Hepatocyte (in vitro differentiated cells): ENCODE measurements around the gene DNASE1. TPM values are rescaled to one million over a fixed set of nuclear protein-coding genes. Genes with fewer than 3 reads are reported as not detected.

Experiments
- DNase-seq: peaks from one replicate; pipeline ENCODE4 v3.0.0-alpha.2; 2016; ENCODE audit warnings: low spot score
- H2AFZ ChIP-seq: fragments of 200-600 bp; sonication (generic); 2 replicates; pipeline ENCODE4 v1.6.0; 2016; ENCODE audit warnings: antibody characterized with exemption, mild to moderate bottlenecking
- H3K27ac ChIP-seq: fragments of 200-600 bp; sonication (generic); 2 replicates; pipeline ENCODE4 v1.5.1; 2016; ENCODE audit warnings: mild to moderate bottlenecking
- H3K27me3 ChIP-seq: fragments of 200-600 bp; sonication (generic); 2 replicates; pipeline ENCODE4 v1.6.1; 2016
- H3K36me3 ChIP-seq: fragments of 200-600 bp; sonication (generic); replicated peaks from 2 replicates; pipeline ENCODE4 v1.5.1; 2016; ENCODE audit warnings: low read depth; ENCODE audit not compliant: insufficient read depth
- H3K4me1 ChIP-seq: fragments of 200-600 bp; sonication (generic); 2 replicates; pipeline ENCODE4 v1.5.1; 2016; ENCODE audit warnings: mild to moderate bottlenecking, moderate library complexity; ENCODE audit not compliant: insufficient read depth
- H3K4me2 ChIP-seq: fragments of 200-600 bp; sonication (generic); 2 replicates; pipeline ENCODE4 v1.6.0; 2016
- H3K4me3 ChIP-seq: fragments of 200-600 bp; sonication (generic); 2 replicates; pipeline ENCODE4 v1.5.1; 2016; ENCODE audit warnings: mild to moderate bottlenecking
- H3K79me2 ChIP-seq: fragments of 200-600 bp; sonication (generic); 2 replicates; pipeline ENCODE4 v1.6.0; 2017; ENCODE audit warnings: mild to moderate bottlenecking
- H3K9me2 ChIP-seq: fragments of 200-600 bp; sonication (generic); replicated peaks from 2 replicates; pipeline ENCODE4 v1.6.0; 2017; ENCODE audit warnings: mild to moderate bottlenecking; ENCODE audit not compliant: insufficient read depth
- H3K9me3 ChIP-seq: fragments of 200-600 bp; sonication (generic); 2 replicates; pipeline ENCODE4 v1.5.1; 2016; ENCODE audit warnings: low read depth, mild to moderate bottlenecking
- H4K20me1 ChIP-seq: fragments of 200-600 bp; sonication (generic); 2 replicates; pipeline ENCODE4 v1.6.0; 2016; ENCODE audit warnings: mild to moderate bottlenecking; ENCODE audit not compliant: insufficient read depth, poor library complexity, severe bottlenecking
- CTCF ChIP-seq: fragments of 200-600 bp; sonication (generic); IDR thresholded peaks from 2 replicates; pipeline ENCODE4 v1.5.1; 2016; ENCODE audit warnings: antibody characterized with exemption, mild to moderate bottlenecking; ENCODE audit not compliant: poor library complexity
- EZH2 ChIP-seq: fragments of 200-600 bp; sonication (generic); IDR thresholded peaks from 2 replicates; pipeline ENCODE4 v1.6.1; 2016; ENCODE audit warnings: antibody characterized with exemption, mild to moderate bottlenecking, borderline replicate concordance
- EZH2phosphoT487 ChIP-seq: fragments of 200-600 bp; sonication (generic); IDR thresholded peaks from one replicate; pipeline ENCODE4 v1.6.1; 2018; ENCODE audit warnings: antibody characterized with exemption, mild to moderate bottlenecking, low read depth, moderate library complexity; ENCODE audit not compliant: unreplicated experiment, severe bottlenecking
- WGBS: methylation state at CpG from one replicate; pipeline ENCODE4 v1.1.6; 2016; ENCODE audit warnings: low lambda C conversion rate; ENCODE audit errors: missing lambda C conversion rate; 5-methylcytosine and 5-hydroxymethylcytosine counted together
- polyA plus RNA-seq: library from polyadenylated mRNA; unstranded; fragments of >200 nt; fragmentation: Nextera tagmentation; extraction: Ambion mirVana; gene quantifications from 2 replicates; pipeline ENCODE4 v1.2.1, GENCODE V29; 2016
- total RNA-seq: library from RNA; depleted of rRNA; stranded (reverse); fragments of >200 nt; gene quantifications from 2 replicates; pipeline ENCODE4 v1.2.3, GENCODE V29; 2014

DNASE1 gene
- total and polyA plus RNA-seq, 2 experiments from 2014 or later = 284 to 337 TPM

DNA sequence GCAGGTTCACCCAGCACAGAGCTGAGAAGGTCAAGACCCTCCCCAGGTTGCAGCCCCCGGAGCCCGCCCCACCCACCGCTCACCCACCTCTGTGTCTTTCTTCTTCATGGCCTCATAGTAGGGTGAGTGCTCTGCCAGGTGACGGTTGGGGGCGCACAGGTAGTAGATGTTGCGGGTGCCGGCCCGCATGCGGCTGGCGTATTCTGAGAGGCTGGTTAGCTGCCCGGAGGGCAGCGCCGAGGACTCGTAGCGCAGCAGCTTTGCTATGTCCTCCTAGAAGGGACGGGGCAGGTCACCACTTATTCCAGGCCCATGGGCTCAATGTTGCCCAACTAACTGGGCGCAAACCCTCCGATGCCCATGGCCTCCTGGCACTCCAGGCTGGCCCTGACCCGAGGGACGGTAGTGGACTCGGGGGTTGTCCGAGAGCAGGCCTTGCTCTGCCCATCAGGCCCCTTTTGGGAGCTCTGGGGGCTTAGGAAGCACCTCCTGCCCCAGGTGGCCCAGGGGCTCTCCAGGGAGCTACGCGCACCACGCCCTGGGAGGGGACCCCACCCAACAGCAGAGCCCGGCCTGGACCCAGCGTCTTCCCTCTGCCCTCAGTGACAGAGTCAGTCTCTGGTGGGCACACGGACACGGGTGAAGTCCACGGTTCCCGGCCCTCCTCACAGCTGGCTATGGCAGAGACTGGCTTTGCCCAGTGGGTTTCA, 9.9 kb downstream of the DNASE1 start:
- H3K27me3 ChIP-seq = no peaks in the 10 kb centered on the region
- H4K20me1 ChIP-seq = no peaks in the 10 kb centered on the region
- H3K4me3 ChIP-seq = no peak overlapping the region
- H3K36me3 ChIP-seq = no peaks in the 10 kb centered on the region
- no peak for DNase-seq
- H2AFZ ChIP-seq = no peak overlapping the region
- no peak overlapping the region for H3K4me2 ChIP-seq
- no peaks in the 10 kb centered on the region for H3K9me2 ChIP-seq
- H3K27ac ChIP-seq = no peak overlapping the region
- no peaks in the 10 kb centered on the region for H3K9me3 ChIP-seq
- TF ChIP-seq EZH2phosphoT487 = no peak
- no peak for TF ChIP-seq CTCF
- TF ChIP-seq EZH2 = no peak
- no peaks in the 10 kb centered on the region for H3K79me2 ChIP-seq
- H3K4me1 ChIP-seq = no peaks in the 10 kb centered on the region
- WGBS = 98% methylated on average over 31 of the region's 31 CpGs

GRCh38 chr16:3665508-3665907, 11.0 kb downstream of the DNASE1 start:
- no peak for DNase-seq
- H3K36me3 ChIP-seq = no peaks in the 10 kb centered on the region
- H3K4me3 ChIP-seq = no peak overlapping the region
- no peaks in the 10 kb centered on the region for H3K4me1 ChIP-seq
- no peaks in the 10 kb centered on the region for H3K9me2 ChIP-seq
- H2AFZ ChIP-seq = no peak overlapping the region
- no peaks in the 10 kb centered on the region for H3K27me3 ChIP-seq
- WGBS = 93% methylated on average over 6 of the region's 6 CpGs
- no peaks in the 10 kb centered on the region for H4K20me1 ChIP-seq
- no peak for TF ChIP-seq EZH2phosphoT487
- no peak for TF ChIP-seq CTCF
- TF ChIP-seq EZH2 = no peak
- H3K27ac ChIP-seq = no peak overlapping the region
- H3K4me2 ChIP-seq = no peak overlapping the region
- H3K9me3 ChIP-seq = no peaks in the 10 kb centered on the region
- no peaks in the 10 kb centered on the region for H3K79me2 ChIP-seq

- H3K27ac ChIP-seq = no peak overlapping the region
- no peaks in the 10 kb centered on the region for H3K36me3 ChIP-seq
- no peaks in the 10 kb centered on the region for H3K9me3 ChIP-seq
- no peak for TF ChIP-seq EZH2phosphoT487
- no peak for TF ChIP-seq EZH2
- no peak for TF ChIP-seq CTCF
- no peaks in the 10 kb centered on the region for H3K9me2 ChIP-seq
- WGBS = 98% methylated on average over 11 of the region's 11 CpGs
- no peak overlapping the region for H3K4me2 ChIP-seq
- H3K27me3 ChIP-seq = no peaks in the 10 kb centered on the region
- no peaks in the 10 kb centered on the region for H3K4me1 ChIP-seq
- DNase-seq = no peak
- H2AFZ ChIP-seq = no peak overlapping the region
- H3K4me3 ChIP-seq = no peak overlapping the region
- H4K20me1 ChIP-seq = no peaks in the 10 kb centered on the region
- H3K79me2 ChIP-seq = no peaks in the 10 kb centered on the region
Measured at GRCh38 chr16:3668626-3669025, 14.1 kb downstream of the DNASE1 start.

- H4K20me1 ChIP-seq = no peaks in the 10 kb centered on the region
- no peaks in the 10 kb centered on the region for H3K9me3 ChIP-seq
- WGBS = 96% methylated on average over 10 of the region's 10 CpGs
- no peak overlapping the region for H2AFZ ChIP-seq
- no peak overlapping the region for H3K27ac ChIP-seq
- no peaks in the 10 kb centered on the region for H3K36me3 ChIP-seq
- H3K4me2 ChIP-seq = no peak overlapping the region
- no peaks in the 10 kb centered on the region for H3K79me2 ChIP-seq
- H3K4me1 ChIP-seq = no peaks in the 10 kb centered on the region
- H3K27me3 ChIP-seq = no peaks in the 10 kb centered on the region
- DNase-seq = no peak
- no peaks in the 10 kb centered on the region for H3K9me2 ChIP-seq
- TF ChIP-seq EZH2phosphoT487 = no peak
- no peak for TF ChIP-seq CTCF
- no peak for TF ChIP-seq EZH2
- no peak overlapping the region for H3K4me3 ChIP-seq
Measured at GRCh38 chr16:3669082-3669481, 14.6 kb downstream of the DNASE1 start.
